Thymus (tissue), 11 donors: ENCODE measurements around the gene ARHGAP40. TPM values are rescaled to one million over a fixed set of nuclear protein-coding genes. Genes with fewer than 3 reads are reported as not detected.

Experiments used
- DNase-seq, 9 donors: peaks; one replicate each; pipeline ENCODE4 v3.0.0-alpha.2; 2013; ENCODE audit warnings: low spot score in 9 of 9, low read depth in 6 of 9, missing footprints in 1 of 9
- H3K27ac ChIP-seq, 2 donors: one replicate each; pipeline ENCODE4 v1.5.1; 2013; ENCODE audit warnings: control low read depth in 1 of 2, low read depth in 1 of 2, low read length in 1 of 2, mild to moderate bottlenecking in 1 of 2, moderate library complexity in 1 of 2
- H3K27me3 ChIP-seq, 2 donors: one replicate each; pipeline ENCODE4 v1.5.1; 2013; ENCODE audit warnings: low read length in 1 of 2; ENCODE audit not compliant: control insufficient read depth in 2 of 2, insufficient read depth in 1 of 2
- H3K36me3 ChIP-seq, 2 donors: one replicate each; pipeline ENCODE4 v1.5.1; 2013; ENCODE audit warnings: low read length in 1 of 2, mild to moderate bottlenecking in 1 of 2, moderate library complexity in 1 of 2; ENCODE audit not compliant: control insufficient read depth in 2 of 2, insufficient read depth in 2 of 2
- H3K4me1 ChIP-seq, 2 donors: one replicate each; pipeline ENCODE4 v1.5.1; 2013; ENCODE audit warnings: low read length in 2 of 2; ENCODE audit not compliant: control insufficient read depth in 2 of 2, insufficient read depth in 2 of 2
- H3K4me3 ChIP-seq, 2 donors: one replicate each; pipeline ENCODE4 v1.5.1; 2013; ENCODE audit warnings: low read length in 2 of 2, control low read depth in 1 of 2, mild to moderate bottlenecking in 1 of 2
- H3K9me3 ChIP-seq, 2 donors: one replicate each; pipeline ENCODE4 v1.5.1; 2013; ENCODE audit warnings: low read length in 1 of 2, mild to moderate bottlenecking in 1 of 2; ENCODE audit not compliant: control insufficient read depth in 2 of 2, insufficient read depth in 1 of 2
- WGBS: extraction: QIAGEN DNeasy Blood & Tissue Kit; methylation state at CpG from one replicate; pipeline ENCODE4 v1.1.7; 2013; 5-methylcytosine and 5-hydroxymethylcytosine counted together
- polyA plus RNA-seq: library from polyadenylated mRNA; stranded (reverse); fragments of 200-250 nt; gene quantifications from one replicate; pipeline ENCODE4 v1.2.3, GENCODE V29; 2013
- total RNA-seq: library from RNA; stranded (reverse); fragments of 120-200 nt; gene quantifications from one replicate; pipeline ENCODE4 v1.2.4, GENCODE V29; 2013
- donor health status: healthy.

The ARHGAP40 gene
- total and polyA plus RNA-seq, 2 donors: 1.8 TPM; not detected in 1

DNA sequence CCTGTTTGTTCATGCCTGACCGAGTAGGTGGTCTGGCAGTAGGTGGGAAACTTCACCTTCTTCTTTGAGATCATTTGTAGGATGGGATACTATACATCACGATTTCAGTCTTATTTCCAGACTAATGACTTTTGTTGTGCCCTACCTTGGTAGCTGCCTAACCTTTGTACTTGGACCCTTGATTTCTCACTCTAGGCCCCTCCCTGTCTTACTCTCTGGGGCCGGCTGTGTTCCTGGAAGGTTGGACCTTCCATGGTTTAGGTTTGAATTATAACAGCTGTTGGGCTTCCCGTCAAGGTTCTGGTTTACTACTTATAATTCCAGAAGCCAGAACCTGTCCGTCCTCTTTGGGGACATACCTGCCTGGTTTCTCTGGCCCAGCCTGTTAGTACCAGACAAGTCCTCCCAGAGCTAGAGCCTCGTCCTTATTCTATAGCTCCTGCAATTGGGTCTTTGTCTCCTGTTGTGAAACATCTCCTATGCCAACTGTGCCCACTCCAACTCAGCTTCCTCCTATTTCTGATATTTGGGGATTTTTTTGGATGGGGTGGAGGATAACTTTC is 35.5 kb upstream of the ARHGAP40 start:
- Histone ChIP-seq H3K4me1 (no peaks in the 10 kb centered on the region), H3K27me3 (no peaks in the 10 kb centered on the region), H3K36me3 (peaks cover 17 to 36% of the 10 kb centered on the region in 2 donors), H3K4me3 (no peak overlapping the region), H3K27ac (no peak overlapping the region), H3K9me3 (no peaks in the 10 kb centered on the region)
- DNase-seq: no peak
- WGBS: 98% methylated on average over 6 of the region's 6 CpGs

DNA sequence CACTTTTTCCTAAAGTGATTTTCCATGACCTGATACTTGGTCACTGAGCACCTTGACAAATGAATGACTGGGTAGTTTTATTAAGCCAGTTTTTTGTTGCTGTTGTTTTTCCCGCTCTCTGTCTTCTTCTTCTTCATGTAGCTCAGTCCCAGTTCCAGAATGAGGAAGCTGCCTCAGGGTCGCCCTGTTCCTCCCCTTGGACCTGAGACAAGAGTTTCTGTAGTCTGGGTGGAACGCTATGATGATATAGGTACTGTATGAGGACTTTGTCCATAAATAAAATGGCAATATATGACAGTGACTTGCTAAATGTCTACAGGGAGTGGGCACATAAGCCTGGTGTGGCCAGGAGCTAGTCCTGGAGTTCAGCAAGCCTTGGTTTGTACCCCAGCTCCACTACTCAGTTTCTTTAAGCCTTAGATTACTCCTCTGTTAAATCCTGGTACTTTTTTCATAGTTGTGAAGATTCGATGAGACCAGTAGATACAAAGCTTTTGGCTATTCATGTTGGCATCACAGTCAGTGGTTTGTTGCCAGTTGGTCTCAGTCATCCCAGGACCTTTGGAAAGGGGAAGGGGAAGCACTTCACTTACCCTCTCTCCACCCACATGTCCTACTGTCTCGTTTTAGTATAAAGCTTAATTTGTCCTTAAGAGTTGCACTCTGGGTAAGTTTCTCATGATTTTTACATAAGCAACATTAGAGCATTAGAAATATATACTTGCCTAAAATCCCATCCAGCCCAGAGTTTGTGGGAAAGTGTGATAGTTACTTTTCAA is 31.7 kb upstream of the ARHGAP40 start:
- H3K27ac ChIP-seq: no peak overlapping the region
- H3K27me3 ChIP-seq: no peaks in the 10 kb centered on the region
- DNase-seq: no peak
- no peak overlapping the region for H3K4me3 ChIP-seq
- 87% methylated on average over 5 of the region's 5 CpGs for WGBS
- H3K36me3 ChIP-seq: peaks cover 23 to 48% of the 10 kb centered on the region in 2 donors
- H3K9me3 ChIP-seq: no peaks in the 10 kb centered on the region
- H3K4me1 ChIP-seq: no peaks in the 10 kb centered on the region

DNA sequence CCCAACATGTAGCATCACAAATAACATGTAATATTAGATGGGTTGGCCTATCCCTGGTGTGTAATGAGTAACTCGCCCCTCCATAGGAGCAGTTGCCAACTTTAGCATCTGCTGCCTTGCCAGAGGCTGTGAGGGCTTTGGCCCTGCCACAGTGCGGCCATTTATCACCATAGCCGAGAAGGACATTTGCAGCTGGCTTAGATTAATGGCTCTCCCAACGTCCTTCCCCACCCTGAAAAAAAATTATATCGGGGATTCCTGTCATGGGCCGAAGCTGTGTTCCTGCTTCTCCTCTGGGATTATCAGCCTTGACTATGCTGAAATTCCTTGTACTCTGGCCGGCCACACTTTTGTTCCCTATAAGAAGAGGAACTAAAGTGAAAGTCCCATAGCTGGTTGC is 28.2 kb upstream of the ARHGAP40 start:
- Histone ChIP-seq H3K9me3 (no peaks in the 10 kb centered on the region), H3K4me3 (no peak overlapping the region), H3K36me3 (peaks cover 23 to 42% of the 10 kb centered on the region in 2 donors), H3K4me1 (no peaks in the 10 kb centered on the region), H3K27ac (no peak overlapping the region), H3K27me3 (no peaks in the 10 kb centered on the region)
- 95% methylated on average over 7 of the region's 7 CpGs for WGBS
- DNase-seq: no peak

DNA sequence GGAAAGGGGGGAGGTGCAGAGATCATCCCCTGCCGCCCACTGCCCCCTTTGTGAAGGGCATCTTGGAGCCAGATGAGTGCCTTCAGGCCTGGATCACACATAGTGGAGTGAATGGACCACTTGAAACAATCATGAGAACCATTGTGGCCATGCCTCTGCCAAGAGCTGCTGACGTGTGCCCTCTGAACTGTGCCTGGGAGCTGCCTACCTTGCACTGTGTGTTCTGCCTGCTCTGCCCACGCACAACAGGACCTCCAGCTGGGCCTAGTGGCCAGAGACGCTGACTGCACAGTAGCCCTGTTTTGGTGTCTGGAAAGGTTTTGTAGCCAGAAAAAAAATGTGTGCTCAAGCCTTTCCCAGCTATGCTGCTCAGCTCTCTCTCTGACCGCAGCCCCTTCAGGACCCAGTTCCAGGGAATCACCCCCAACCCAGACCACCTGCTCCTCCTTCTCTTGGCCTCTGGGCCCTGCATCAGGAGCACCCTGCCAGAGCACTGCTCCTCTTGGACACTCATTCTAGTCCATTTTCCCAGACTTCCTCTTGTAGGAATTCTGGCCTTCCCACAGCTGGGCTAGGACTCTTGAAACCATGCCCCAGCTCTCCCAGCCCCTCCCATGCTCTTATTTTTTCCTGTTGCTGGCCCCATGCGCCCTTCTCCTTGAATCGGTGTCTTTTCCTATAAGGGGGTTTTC is 22.2 kb upstream of the ARHGAP40 start:
- WGBS: 78% methylated on average over 7 of the region's 7 CpGs

DNA sequence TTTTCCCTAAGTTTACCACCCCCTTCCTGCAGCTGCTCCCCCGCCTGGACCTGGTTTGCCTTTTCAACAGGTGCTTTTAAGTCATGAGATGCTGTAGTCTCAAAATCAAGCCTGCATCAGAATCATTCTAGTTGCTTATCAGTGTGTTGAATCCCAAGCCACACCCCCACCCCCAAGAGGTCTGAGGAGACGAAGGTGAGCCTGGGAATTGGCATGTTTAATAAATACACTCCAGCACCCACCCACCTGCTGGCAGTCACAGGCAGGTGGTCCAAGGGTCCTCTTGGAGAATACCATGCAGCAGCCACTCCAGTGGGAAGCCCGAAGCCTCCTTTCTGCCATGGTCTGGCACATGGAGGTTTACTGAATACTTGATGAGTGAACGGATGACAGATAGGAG is 21.7 kb upstream of the ARHGAP40 start:
- Histone ChIP-seq H3K27ac (no peak overlapping the region), H3K27me3 (peaks cover 0 to 3% of the 10 kb centered on the region in 2 donors), H3K4me3 (no peak overlapping the region), H3K9me3 (no peaks in the 10 kb centered on the region), H3K36me3 (peaks cover under 1 to 12% of the 10 kb centered on the region in 2 donors), H3K4me1 (no peaks in the 10 kb centered on the region)
- DNase-seq: no peak
- 89% methylated on average over 4 of the region's 4 CpGs for WGBS

More for the DNA sequence above, 22.2 kb upstream of the ARHGAP40 start:
- Histone ChIP-seq H3K27me3 (peaks cover 0 to 3% of the 10 kb centered on the region in 2 donors), H3K36me3 (peaks cover 3 to 16% of the 10 kb centered on the region in 2 donors), H3K4me1 (no peaks in the 10 kb centered on the region), H3K9me3 (no peaks in the 10 kb centered on the region), H3K27ac (no peak overlapping the region), H3K4me3 (no peak overlapping the region)
- no peak for DNase-seq

DNA sequence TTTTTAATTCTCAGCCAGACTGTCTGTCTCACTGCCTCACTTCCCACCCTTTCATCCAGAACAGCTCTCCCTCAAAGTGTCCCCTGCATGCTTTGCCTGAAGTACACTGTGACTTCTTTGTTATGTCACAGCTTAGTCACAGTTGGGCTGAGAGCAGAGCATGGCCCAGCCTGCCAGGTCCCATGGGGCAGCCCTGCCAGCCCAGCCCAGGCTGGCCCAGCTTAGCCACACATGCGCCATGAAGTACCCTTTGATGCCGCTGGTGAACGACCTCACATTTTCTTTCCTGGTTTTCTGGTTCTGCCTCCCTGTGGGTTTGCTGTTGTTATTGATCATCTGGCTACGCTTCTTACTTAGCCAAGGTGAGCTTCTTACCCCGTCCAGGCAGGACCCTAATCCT is 20.6 kb upstream of the ARHGAP40 start, which contains the start of gene ADIG:
Gene ADIG (plus strand): TSS at position 185 of the 400 bp plus-strand sequence. CDS start 54 bp downstream, at position 239.
- no peak for DNase-seq
- WGBS: 82% methylated on average over 5 of the region's 5 CpGs
- Histone ChIP-seq H3K27ac (no peak within 1 kb of the TSS), H3K27me3 (peaks cover 0 to 3% of the 10 kb centered on the region in 2 donors), H3K4me3 (no peak within 1 kb of the TSS), H3K4me1 (no peaks in the 10 kb centered on the region), H3K36me3 (peaks cover 0 to 2% of the 10 kb centered on the region in 2 donors), H3K9me3 (no peaks in the 10 kb centered on the region)

DNA sequence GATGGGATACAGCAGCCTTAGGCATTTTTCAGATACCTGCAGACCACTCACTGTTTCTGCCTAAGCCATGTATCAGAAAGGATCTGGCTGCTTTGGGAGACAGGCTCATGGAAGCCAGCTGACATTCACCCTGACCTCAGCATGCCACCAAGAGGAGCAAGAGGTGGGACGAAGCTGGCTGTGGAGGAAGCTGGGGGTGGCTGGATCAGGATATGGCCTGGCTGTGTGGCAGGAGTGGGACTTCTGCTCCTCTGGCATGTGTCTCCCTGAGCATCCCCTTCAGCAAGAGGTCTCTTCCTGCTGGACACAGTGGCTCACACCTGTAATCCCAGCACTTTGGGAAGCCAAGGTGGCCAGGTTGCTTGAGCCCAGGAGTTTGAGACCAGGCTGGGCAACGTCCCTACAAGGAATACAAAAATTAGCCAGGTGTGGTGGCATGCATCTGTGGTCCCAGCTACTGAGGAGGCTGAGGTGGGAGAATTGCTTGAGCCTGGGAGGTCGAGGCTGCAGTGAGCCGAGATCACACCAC is 19.7 kb upstream of the ARHGAP40 start:
- H3K27ac ChIP-seq: no peak overlapping the region
- DNase-seq: no peak
- H3K9me3 ChIP-seq: no peaks in the 10 kb centered on the region
- no peaks in the 10 kb centered on the region for H3K4me1 ChIP-seq
- H3K27me3 ChIP-seq: peaks cover 0 to 3% of the 10 kb centered on the region in 2 donors
- no peaks in the 10 kb centered on the region for H3K36me3 ChIP-seq
- no peak overlapping the region for H3K4me3 ChIP-seq
- 79% methylated on average over 4 of the region's 4 CpGs for WGBS

DNA sequence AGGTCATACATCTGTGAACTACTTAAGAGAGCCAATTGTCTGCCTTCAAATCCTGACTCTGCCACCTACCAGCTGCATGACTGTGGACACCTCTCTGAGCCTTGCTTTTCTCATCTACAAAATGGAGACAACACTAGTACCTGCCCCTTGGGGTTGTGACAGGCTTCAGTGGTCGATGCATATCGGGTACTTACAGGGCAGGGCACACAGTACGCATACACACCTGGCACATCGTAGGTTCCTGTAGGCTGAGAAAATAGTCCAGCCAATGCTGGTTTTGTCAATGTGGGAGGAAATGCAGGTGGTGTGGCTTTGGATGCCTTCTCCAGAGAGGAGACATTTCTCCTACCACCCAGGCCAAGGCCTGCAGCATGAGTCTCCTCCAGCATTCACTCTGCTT is 18.3 kb upstream of the ARHGAP40 start:
- DNase-seq: no peak
- Histone ChIP-seq H3K9me3 (no peaks in the 10 kb centered on the region), H3K36me3 (no peaks in the 10 kb centered on the region), H3K27me3 (peaks cover 0 to 3% of the 10 kb centered on the region in 2 donors), H3K27ac (no peak overlapping the region), H3K4me3 (no peak overlapping the region), H3K4me1 (no peaks in the 10 kb centered on the region)
- 88% methylated on average over 4 of the region's 4 CpGs for WGBS
